HCT116 (cell line): ENCODE data around the gene RAB27B. TPM values are rescaled to one million over a fixed set of nuclear protein-coding genes. Genes with fewer than 3 reads are reported as not detected.

Experiments used
- ATAC-seq: fragments of 200-7000 bp; cut with Tn5 transposase; 2 replicates; pipeline ENCODE4 v1.9.1; 2020; ENCODE audit warnings: mild to moderate bottlenecking, moderate library complexity
- BruUV-seq: library from RNA; stranded (reverse); fragments of 400-500 nt; replicated peaks from 2 replicates; lab custom pipeline; 2021; lab: Mats Ljungman, UMichigan
- CTCF ChIA-PET: fragments of 300-600 bp; sonication (Branson Sonifier 250); formaldehyde crosslinking; loops from one replicate; lab custom pipeline; 2021; ENCODE audit warnings: antibody characterized with exemption; lab: Charles Lee
- POLR2A ChIA-PET: fragments of 300-600, 350-600 bp; sonication (Branson Sonifier 250); formaldehyde crosslinking; loops from one replicate; lab custom pipeline; 2021; ENCODE audit warnings: antibody characterized with exemption; lab: Charles Lee
- RAD21 ChIA-PET, 2 experiments: fragments of 300-600 bp; sonication (Branson Sonifier 250); formaldehyde crosslinking; loops; one replicate each; lab custom pipeline; 2023; ENCODE audit warnings: low total read pairs in 2 of 2; ENCODE audit not compliant: uncharacterized antibody in 2 of 2, unreplicated experiment in 2 of 2, low non-redundant PET in 1 of 2; lab: Charles Lee
- DNase-seq: peaks from one replicate; pipeline ENCODE4 v3.0.0-alpha.2; 2010; ENCODE audit warnings: low read depth, low spot score
- H2AFZ ChIP-seq: fragments of 200-600 bp; shearing (Covaris generic), sonication (generic); 2 replicates; pipeline ENCODE4 v1.6.1; 2017; ENCODE audit warnings: low read depth, mixed run types, mixed read lengths, antibody characterized with exemption, low read length; ENCODE audit not compliant: poor library complexity, severe bottlenecking
- H3K27ac ChIP-seq: 2 replicates; pipeline ENCODE4 v1.5.1; 2012; ENCODE audit warnings: low read depth, low read length
- H3K27me3 ChIP-seq: fragments of 200-600 bp; sonication (generic); 2 replicates; pipeline ENCODE4 v1.6.1; 2016; ENCODE audit warnings: mixed run types, low read length, mixed read lengths; ENCODE audit not compliant: insufficient read depth
- H3K36me3 ChIP-seq, 2 experiments: fragments of 200-500 bp in 1 of 2; fragments of 200-600 bp in 1 of 2; sonication (Bioruptor generic) in 1 of 2; sonication (generic) in 1 of 2; 2 replicates each; pipeline versions ENCODE4 v1.5.1 to v1.6.1; 2014 to 2016; ENCODE audit warnings: low read length in 2 of 2, inconsistent platforms in 1 of 2, mixed read lengths in 1 of 2, mixed run types in 1 of 2; ENCODE audit not compliant: insufficient read depth in 2 of 2, control insufficient read depth in 1 of 2
- H3K4me1 ChIP-seq, 2 experiments: fragments of 200-600 bp in 1 of 2; sonication (generic) in 1 of 2; 2 replicates each; pipeline versions ENCODE4 v1.5.1 to v1.6.1; 2012 to 2017; ENCODE audit warnings: low read length in 2 of 2, inconsistent platforms in 1 of 2, mild to moderate bottlenecking in 1 of 2, mixed read lengths in 1 of 2, mixed run types in 1 of 2, moderate library complexity in 1 of 2; ENCODE audit not compliant: insufficient read depth in 2 of 2, control insufficient read depth in 1 of 2
- H3K4me2 ChIP-seq: fragments of 200-600 bp; sonication (generic); 2 replicates; pipeline ENCODE4 v1.6.1; 2017; ENCODE audit warnings: mixed run types, low read length, mixed read lengths
- H3K4me3 ChIP-seq, 2 experiments: fragments of 200-600 bp in 1 of 2; sonication (generic) in 1 of 2; replicated peaks in 1 of 2; 2 replicates each; pipeline ENCODE4 v1.5.1; 2011 to 2016; ENCODE audit warnings: low read length in 2 of 2, control low read depth in 1 of 2, low read depth in 1 of 2, mild to moderate bottlenecking in 1 of 2, mixed read lengths in 1 of 2, mixed run types in 1 of 2
- H3K79me2 ChIP-seq: fragments of 200-600 bp; sonication (generic); 2 replicates; pipeline ENCODE4 v1.6.1; 2017; ENCODE audit warnings: mild to moderate bottlenecking, mixed run types, low read length, moderate library complexity, mixed read lengths; ENCODE audit not compliant: insufficient read depth
- H3K9ac ChIP-seq: fragments of 200-600 bp; sonication (generic); 2 replicates; pipeline ENCODE4 v1.6.1; 2016; ENCODE audit warnings: low read length, mixed read lengths
- H3K9me2 ChIP-seq: fragments of 200-600 bp; sonication (generic), shearing (Covaris generic); 2 replicates; pipeline ENCODE4 v1.6.1; 2017; ENCODE audit warnings: mixed run types, mild to moderate bottlenecking, moderate library complexity; ENCODE audit not compliant: insufficient read depth
- H3K9me3 ChIP-seq, 2 experiments: fragments of 200-500 bp in 1 of 2; fragments of 200-600 bp in 1 of 2; sonication (Bioruptor generic) in 1 of 2; sonication (generic) in 1 of 2; 2 replicates each; pipeline ENCODE4 v1.6.1; 2014 to 2017; ENCODE audit warnings: low read length in 2 of 2, mixed read lengths in 2 of 2, inconsistent platforms in 1 of 2, low read depth in 1 of 2, mild to moderate bottlenecking in 1 of 2, mixed run types in 1 of 2, moderate library complexity in 1 of 2; ENCODE audit not compliant: control insufficient read depth in 1 of 2, insufficient read depth in 1 of 2
- H4K20me1 ChIP-seq: fragments of 200-600 bp; sonication (generic), shearing (Covaris generic); 2 replicates; pipeline ENCODE4 v1.6.1; 2017; ENCODE audit warnings: mixed run types, mild to moderate bottlenecking, moderate library complexity; ENCODE audit not compliant: insufficient read depth
- ATF3 ChIP-seq: IDR thresholded peaks from 2 replicates; pipeline ENCODE4 v1.6.1; 2012
- CBX3 ChIP-seq: IDR thresholded peaks from 2 replicates; pipeline ENCODE4 v1.6.1; 2012; ENCODE audit warnings: low read depth
- CEBPB ChIP-seq: IDR thresholded peaks from 2 replicates; pipeline ENCODE4 v1.6.1; 2012; ENCODE audit warnings: low read depth
- CTCF ChIP-seq, 3 experiments: fragments of 200-600 bp in 1 of 3; sonication (generic) in 1 of 3; IDR thresholded peaks in 2 of 3; conservative IDR thresholded peaks in 1 of 3; 2 replicates each; pipeline ENCODE4 v1.5.1; 2012 to 2017; ENCODE audit warnings: low read depth in 2 of 3, low read length in 2 of 3, antibody characterized with exemption in 1 of 3, borderline replicate concordance in 1 of 3, control low read depth in 1 of 3, mild to moderate bottlenecking in 1 of 3, mixed read lengths in 1 of 3, mixed run types in 1 of 3, moderate library complexity in 1 of 3; ENCODE audit not compliant: insufficient read depth in 1 of 3
- EGR1 ChIP-seq: IDR thresholded peaks from 2 replicates; pipeline ENCODE4 v1.6.1; 2012; ENCODE audit warnings: low read depth
- EZH2 ChIP-seq: fragments of 200-600 bp; sonication (generic); IDR thresholded peaks from 2 replicates; pipeline ENCODE4 v1.6.1; 2017; ENCODE audit warnings: antibody characterized with exemption, mixed run types
- FOSL1 ChIP-seq: IDR thresholded peaks from 2 replicates; pipeline ENCODE4 v1.6.1; 2012; ENCODE audit warnings: low read depth
- POLR2AphosphoS5 ChIP-seq: IDR thresholded peaks from 2 replicates; pipeline ENCODE4 v1.6.1; 2011; ENCODE audit warnings: mild to moderate bottlenecking, low read depth, low read length, moderate library complexity
- SIN3A ChIP-seq: IDR thresholded peaks from 2 replicates; pipeline ENCODE4 v1.6.1; 2012; ENCODE audit warnings: low read depth
- SP1 ChIP-seq: IDR thresholded peaks from 2 replicates; pipeline ENCODE4 v1.6.1; 2012; ENCODE audit warnings: low read depth
- SRF ChIP-seq: IDR thresholded peaks from 2 replicates; pipeline ENCODE4 v1.6.1; 2012; ENCODE audit warnings: low read depth
- intact Hi-C: fragments of 100-400 bp; cut with micrococcal nuclease; formaldehyde crosslinking; loops from 2 replicates; pipeline ENCODE4 v1.10.0; 2022
- total RNA-seq: library from RNA; stranded (reverse); gene quantifications from one replicate; pipeline ENCODE4 v1.2.1, GENCODE V29; 2021; ENCODE audit not compliant: unreplicated experiment
- TF ChIP-seq, protein P1 (sequence below): IDR thresholded peaks from 2 replicates; pipeline ENCODE4 v1.6.1; 2012

Gene RAB27B
- total RNA-seq, 1 experiment from 2014 or later = 2.2 TPM

DNA sequence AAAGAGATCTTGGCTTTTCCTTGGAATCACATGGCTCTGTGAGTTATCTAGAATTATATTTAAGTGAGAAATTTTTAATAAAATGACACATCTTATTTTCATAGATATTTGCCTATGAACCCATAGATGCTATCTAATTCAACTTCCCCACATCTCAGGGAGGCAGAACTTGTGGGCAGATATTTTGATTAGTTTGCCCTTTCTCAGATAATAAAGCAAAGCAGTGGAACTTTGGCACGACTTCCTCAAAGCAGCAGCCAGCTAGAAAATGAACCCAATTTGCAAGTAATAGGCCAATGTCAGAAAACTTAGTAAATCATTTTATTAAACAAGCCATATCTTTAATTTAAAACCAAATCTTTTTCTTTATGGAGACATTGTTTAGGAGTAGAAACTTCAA, 32.7 kb downstream of the RAB27B start:
- H2AFZ ChIP-seq = no peak overlapping the region
- CTCF ChIA-PET = no interaction called here
- DNase-seq = no peak
- no peak overlapping the region for H3K4me3 ChIP-seq
- H3K4me2 ChIP-seq = no peak overlapping the region
- H3K4me1 ChIP-seq = no peaks in the 10 kb centered on the region
- no peak overlapping the region for H3K9ac ChIP-seq
- no peaks in the 10 kb centered on the region for H3K9me3 ChIP-seq
- no peaks in the 10 kb centered on the region for H3K79me2 ChIP-seq
- no peaks in the 10 kb centered on the region for H3K9me2 ChIP-seq
- H4K20me1 ChIP-seq = no peaks in the 10 kb centered on the region
- no peak overlapping the region for H3K27ac ChIP-seq
- TF ChIP-seq CEBPB = no peak
- no peak for TF ChIP-seq POLR2AphosphoS5
- no peak for TF ChIP-seq EZH2
- TF ChIP-seq ATF3 = no peak
- TF ChIP-seq SP1 = no peak
- no peak for TF ChIP-seq SRF
- no peak for TF ChIP-seq SIN3A
- TF ChIP-seq CTCF (IDR thresholded peaks at IDR 0.05 in 2 of 3, conservative IDR thresholded peaks at IDR 0.05 in 1 of 3; ENCODE audit: borderline replicate concordance in 1 of 3, insufficient read depth in 1 of 3, low read depth in 2 of 3, low read length in 2 of 3) = no peak
- no peak for TF ChIP-seq FOSL1
- TF ChIP-seq CBX3 = no peak
- TF ChIP-seq, protein P1, sequence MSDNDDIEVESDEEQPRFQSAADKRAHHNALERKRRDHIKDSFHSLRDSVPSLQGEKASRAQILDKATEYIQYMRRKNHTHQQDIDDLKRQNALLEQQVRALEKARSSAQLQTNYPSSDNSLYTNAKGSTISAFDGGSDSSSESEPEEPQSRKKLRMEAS = no peak
- no peak for TF ChIP-seq EGR1
- no peaks in the 10 kb centered on the region for H3K36me3 ChIP-seq
- POLR2A ChIA-PET = no interaction called here
- no peak for ATAC-seq
- RAD21 ChIA-PET = no interaction called here
- BruUV-seq = no TSS peak
- H3K27me3 ChIP-seq = no peaks in the 10 kb centered on the region
- intact Hi-C loops = no loop called here
